Amniotic stem cell (primary cell): Measurements from ENCODE around the gene OR52E5.

Experiments used
- DNase-seq: peaks from one replicate; lab custom pipeline; 2025; lab: John Stamatoyannopoulos, UW

OR52E5 gene

GRCh38 chr11:5892908-5893307 is at the start of gene OR52E5:
OR52E5 (plus strand) TSS chr11:5893208; CDS start chr11:5900777, 7,569 bp downstream.
- no peak for DNase-seq

GRCh38 chr11:5846701-5847100 is 46.3 kb upstream of the OR52E5 start:
- no peak for DNase-seq

GRCh38 chr11:5847711-5848110 is 45.3 kb upstream of the OR52E5 start:
- no peak for DNase-seq

GRCh38 chr11:5851002-5851401 is 42.0 kb upstream of the OR52E5 start:
- no peak for DNase-seq

- DNase-seq = no peak
These were observed 35.4 kb upstream of the OR52E5 start, which contains the start of gene OR52E8 for GRCh38 chr11:5857590-5857989. OR52E8 (minus strand) TSS chr11:5857690; CDS start chr11:5857690, 0 bp downstream.

- no peak for DNase-seq
These were observed 27.2 kb upstream of the OR52E5 start for GRCh38 chr11:5865826-5866225.

- no peak for DNase-seq
These were observed 14.4 kb upstream of the OR52E5 start for GRCh38 chr11:5878564-5878963.

GRCh38 chr11:5880329-5880728 is 12.7 kb upstream of the OR52E5 start, which contains the start of gene OR52E4:
OR52E4 (plus strand) TSS chr11:5880629; CDS start chr11:5884293, 3,664 bp downstream.
- no peak for DNase-seq

- DNase-seq = no peak
These were observed 11.3 kb upstream of the OR52E5 start for GRCh38 chr11:5881756-5882155.

- no peak for DNase-seq
These were observed 5.8 kb upstream of the OR52E5 start for GRCh38 chr11:5887172-5887571.

GRCh38 chr11:5887661-5888060 is 5.3 kb upstream of the OR52E5 start:
- DNase-seq = no peak

- DNase-seq = no peak
These were observed 1.7 kb upstream of the OR52E5 start for GRCh38 chr11:5891216-5891800.

GRCh38 chr11:5899534-5899933 is 6.5 kb downstream of the OR52E5 start:
- DNase-seq = no peak

GRCh38 chr11:5910540-5910939 is 17.5 kb downstream of the OR52E5 start:
- DNase-seq = no peak

- no peak for DNase-seq
These were observed 29.9 kb downstream of the OR52E5 start for GRCh38 chr11:5922749-5923426.

- DNase-seq = no peak
These were observed 30.4 kb downstream of the OR52E5 start for GRCh38 chr11:5923427-5923776.

GRCh38 chr11:5923794-5924193 is 30.8 kb downstream of the OR52E5 start:
- DNase-seq = no peak

- no peak for DNase-seq
These were observed 35.3 kb downstream of the OR52E5 start for GRCh38 chr11:5928271-5928670.

GRCh38 chr11:5928811-5929210 is 35.8 kb downstream of the OR52E5 start:
- no peak for DNase-seq

- no peak for DNase-seq
These were observed 36.8 kb downstream of the OR52E5 start for GRCh38 chr11:5929571-5930368.

- no peak for DNase-seq
These were observed 37.6 kb downstream of the OR52E5 start for GRCh38 chr11:5930614-5931013.

- no peak for DNase-seq
These were observed 38.1 kb downstream of the OR52E5 start for GRCh38 chr11:5931061-5931460.

- no peak for DNase-seq
These were observed 39.7 kb downstream of the OR52E5 start for GRCh38 chr11:5932671-5933070.
